K562 (cell line): ENCODE results near the gene ANKEF1. TPM values are rescaled to one million over a fixed set of nuclear protein-coding genes. Genes with fewer than 3 reads are reported as not detected.

Experiments used
- HNRNPK ChIP-seq: fragments of 200-400 bp; formaldehyde crosslinking; IDR thresholded peaks from one replicate; pipeline ENCODE4 v1.6.1; 2018; ENCODE audit warnings: mild to moderate bottlenecking, low read depth, low read length; ENCODE audit not compliant: poor library complexity, severe bottlenecking
- RBM17 ChIP-seq: fragments of 200-400 bp; formaldehyde crosslinking; IDR thresholded peaks from 2 replicates; pipeline ENCODE4 v1.6.1; 2017; ENCODE audit warnings: low read depth, mild to moderate bottlenecking, low read length, borderline replicate concordance
- SIN3A ChIP-seq, 2 experiments: fragments of 150-350 bp in 1 of 2; IDR thresholded peaks; 2 replicates each; pipeline ENCODE4 v1.6.1; 2011 to 2016; ENCODE audit warnings: borderline replicate concordance in 2 of 2, low read depth in 2 of 2, low read length in 2 of 2, mild to moderate bottlenecking in 2 of 2, moderate library complexity in 2 of 2; ENCODE audit not compliant: control insufficient read depth in 1 of 2
- SP2 ChIP-seq: IDR thresholded peaks from 2 replicates; pipeline ENCODE4 v1.6.1; 2011; ENCODE audit warnings: mild to moderate bottlenecking, low read depth, low read length, moderate library complexity; ENCODE audit not compliant: poor library complexity, severe bottlenecking; ENCODE audit errors: extremely low read depth
- TCF3 ChIP-seq: sonication (generic); formaldehyde crosslinking; IDR thresholded peaks from 2 replicates; pipeline ENCODE4 v1.4.0; 2020; ENCODE audit warnings: mild to moderate bottlenecking, missing genetic modification reagents
- U2AF1 ChIP-seq: fragments of 200-400 bp; formaldehyde crosslinking; optimal IDR thresholded peaks from 2 replicates; pipeline ENCODE3; 2017; ENCODE audit warnings: mild to moderate bottlenecking, low read depth, low read length, moderate library complexity
- ZNF23 ChIP-seq: fragments of 250-450 bp; sonication (Bioruptor Pico); IDR thresholded peaks from 2 replicates; pipeline ENCODE4 v1.4.0; 2020; ENCODE audit warnings: mild to moderate bottlenecking
- polyA plus RNA-seq, 8 experiments: library from polyadenylated mRNA; depleted of rRNA in 4 of 8; stranded (reverse) in 5 of 8; unstranded in 3 of 8; fragments of >200 nt; fragmentation: Nextera tagmentation in 2 of 8; fragmentation: Illumina TruSeq in 1 of 8; extraction: Ambion mirVana in 2 of 8; extraction: Trizol in 1 of 8; gene quantifications; 2 replicates each; pipeline versions ENCODE4 v1.2.1 to v1.2.3, GENCODE V29; 2011 to 2014; ENCODE audit warnings: inconsistent platforms in 1 of 8, missing spikeins in 1 of 8
- total RNA-seq, 7 experiments: library from RNA; depleted of rRNA in 6 of 7; stranded (reverse); fragments of >200 nt in 6 of 7; fragmentation: Illumina TruSeq in 2 of 7; extraction: Trizol in 2 of 7; gene quantifications; 2 replicates each; pipeline versions ENCODE4 v1.2.1 to v1.2.3, GENCODE V29; 2011 to 2021; ENCODE audit warnings: low replicate concordance in 1 of 7
- TF ChIP-seq, protein P1 (sequence below), 2 experiments: fragments of 450-650 bp in 1 of 2; sonication (generic) in 1 of 2; formaldehyde crosslinking in 1 of 2; IDR thresholded peaks; 2 replicates each; pipeline versions ENCODE4 v1.7.1 to v1.9.0; 2016 to 2022; ENCODE audit warnings: inconsistent platforms in 1 of 2, mild to moderate bottlenecking in 1 of 2, missing genetic modification reagents in 1 of 2
- TF ChIP-seq, protein P2 (sequence below): fragments of 200-800 bp; sonication (Bioruptor generic); IDR thresholded peaks from 2 replicates; pipeline ENCODE4 v1.6.1; 2017; ENCODE audit warnings: missing genetic modification characterization, missing compliant biosample characterization
- TF ChIP-seq, protein P3 (sequence below), 2 experiments: fragments of 150-350 bp in 1 of 2; IDR thresholded peaks; 2 replicates each; pipeline ENCODE4 v1.6.1; 2012 to 2016; ENCODE audit warnings: low read depth in 2 of 2, low read length in 2 of 2, mild to moderate bottlenecking in 1 of 2, moderate library complexity in 1 of 2

ANKEF1 gene
- total and polyA plus RNA-seq, 9 of the 15 experiments (the other 6 are each of a cell fraction or from before 2014, with no cell fraction given), result 0.35 to 2.1 (median 1.7) TPM

DNA sequence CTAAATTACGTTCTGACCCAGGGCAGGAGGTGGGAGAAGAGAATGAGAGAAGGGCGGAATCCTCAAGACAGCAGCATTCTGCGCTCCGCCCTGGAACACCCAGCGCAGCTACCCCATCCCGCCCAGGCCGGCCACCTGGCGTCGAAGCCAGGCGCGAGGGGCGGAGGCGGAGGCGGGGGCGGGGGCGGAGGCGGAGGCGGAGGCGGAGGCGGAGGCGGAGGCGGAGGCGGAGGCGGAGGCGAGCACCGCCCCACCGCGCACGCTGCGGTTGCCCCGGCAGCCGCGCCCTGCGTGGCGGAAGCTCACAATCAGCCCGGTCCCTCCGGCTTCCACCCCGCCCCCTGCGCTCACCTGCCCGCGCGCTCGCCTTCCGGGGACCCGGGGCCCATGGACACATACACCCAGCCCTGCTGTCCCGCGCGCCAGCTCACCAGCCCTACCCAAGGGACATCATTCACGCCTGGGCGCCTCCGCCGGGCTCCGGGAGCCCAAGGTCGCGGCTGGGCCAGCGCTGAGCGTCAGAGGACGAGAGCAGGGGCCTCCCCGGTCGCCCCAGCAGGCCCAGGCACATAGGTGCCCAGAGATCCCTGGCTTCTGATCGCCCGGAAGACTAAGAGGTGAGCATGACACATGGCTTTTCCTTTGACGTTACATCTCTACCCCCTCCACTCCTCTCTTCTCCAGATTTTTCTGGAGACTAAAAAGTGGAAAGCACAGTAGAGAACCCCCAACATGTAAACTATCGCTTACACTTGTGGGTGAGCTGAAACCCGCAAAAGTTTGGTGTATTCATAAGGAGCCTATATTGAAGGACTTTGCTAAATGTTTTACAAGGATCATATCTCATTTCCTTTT, at the start of gene ANKEF1 (continued):
- TF ChIP-seq, protein P1, sequence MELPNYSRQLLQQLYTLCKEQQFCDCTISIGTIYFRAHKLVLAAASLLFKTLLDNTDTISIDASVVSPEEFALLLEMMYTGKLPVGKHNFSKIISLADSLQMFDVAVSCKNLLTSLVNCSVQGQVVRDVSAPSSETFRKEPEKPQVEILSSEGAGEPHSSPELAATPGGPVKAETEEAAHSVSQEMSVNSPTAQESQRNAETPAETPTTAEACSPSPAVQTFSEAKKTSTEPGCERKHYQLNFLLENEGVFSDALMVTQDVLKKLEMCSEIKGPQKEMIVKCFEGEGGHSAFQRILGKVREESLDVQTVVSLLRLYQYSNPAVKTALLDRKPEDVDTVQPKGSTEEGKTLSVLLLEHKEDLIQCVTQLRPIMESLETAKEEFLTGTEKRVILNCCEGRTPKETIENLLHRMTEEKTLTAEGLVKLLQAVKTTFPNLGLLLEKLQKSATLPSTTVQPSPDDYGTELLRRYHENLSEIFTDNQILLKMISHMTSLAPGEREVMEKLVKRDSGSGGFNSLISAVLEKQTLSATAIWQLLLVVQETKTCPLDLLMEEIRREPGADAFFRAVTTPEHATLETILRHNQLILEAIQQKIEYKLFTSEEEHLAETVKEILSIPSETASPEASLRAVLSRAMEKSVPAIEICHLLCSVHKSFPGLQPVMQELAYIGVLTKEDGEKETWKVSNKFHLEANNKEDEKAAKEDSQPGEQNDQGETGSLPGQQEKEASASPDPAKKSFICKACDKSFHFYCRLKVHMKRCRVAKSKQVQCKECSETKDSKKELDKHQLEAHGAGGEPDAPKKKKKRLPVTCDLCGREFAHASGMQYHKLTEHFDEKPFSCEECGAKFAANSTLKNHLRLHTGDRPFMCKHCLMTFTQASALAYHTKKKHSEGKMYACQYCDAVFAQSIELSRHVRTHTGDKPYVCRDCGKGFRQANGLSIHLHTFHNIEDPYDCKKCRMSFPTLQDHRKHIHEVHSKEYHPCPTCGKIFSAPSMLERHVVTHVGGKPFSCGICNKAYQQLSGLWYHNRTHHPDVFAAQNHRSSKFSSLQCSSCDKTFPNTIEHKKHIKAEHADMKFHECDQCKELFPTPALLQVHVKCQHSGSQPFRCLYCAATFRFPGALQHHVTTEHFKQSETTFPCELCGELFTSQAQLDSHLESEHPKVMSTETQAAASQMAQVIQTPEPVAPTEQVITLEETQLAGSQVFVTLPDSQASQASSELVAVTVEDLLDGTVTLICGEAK (IDR thresholded peaks at IDR 0.05), result peak; percentile 90
- TF ChIP-seq, protein P1 (CRISPR knock-in tag; IDR thresholded peaks at IDR 0.05), result no peak
- TF ChIP-seq SP2 (no peak), SIN3A (IDR thresholded peaks at IDR 0.05; ENCODE audit: borderline replicate concordance in 2 of 2, control insufficient read depth in 1 of 2, low read depth in 2 of 2, low read length in 2 of 2) (peak in 1 of 2 experiments; percentile 61; a peak in 1 of 4 replicates), U2AF1 (no peak), RBM17 (no peak), HNRNPK (no peak), TCF3 (CRISPR knock-in tag) (0 out of 2 replicates have a peak, but pooled peaks have one; percentile 4), ZNF23 (CRISPR knock-in tag) (no peak)
- TF ChIP-seq, protein P2, sequence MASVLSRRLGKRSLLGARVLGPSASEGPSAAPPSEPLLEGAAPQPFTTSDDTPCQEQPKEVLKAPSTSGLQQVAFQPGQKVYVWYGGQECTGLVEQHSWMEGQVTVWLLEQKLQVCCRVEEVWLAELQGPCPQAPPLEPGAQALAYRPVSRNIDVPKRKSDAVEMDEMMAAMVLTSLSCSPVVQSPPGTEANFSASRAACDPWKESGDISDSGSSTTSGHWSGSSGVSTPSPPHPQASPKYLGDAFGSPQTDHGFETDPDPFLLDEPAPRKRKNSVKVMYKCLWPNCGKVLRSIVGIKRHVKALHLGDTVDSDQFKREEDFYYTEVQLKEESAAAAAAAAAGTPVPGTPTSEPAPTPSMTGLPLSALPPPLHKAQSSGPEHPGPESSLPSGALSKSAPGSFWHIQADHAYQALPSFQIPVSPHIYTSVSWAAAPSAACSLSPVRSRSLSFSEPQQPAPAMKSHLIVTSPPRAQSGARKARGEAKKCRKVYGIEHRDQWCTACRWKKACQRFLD (CRISPR knock-in tag), result no peak
- TF ChIP-seq, protein P3, sequence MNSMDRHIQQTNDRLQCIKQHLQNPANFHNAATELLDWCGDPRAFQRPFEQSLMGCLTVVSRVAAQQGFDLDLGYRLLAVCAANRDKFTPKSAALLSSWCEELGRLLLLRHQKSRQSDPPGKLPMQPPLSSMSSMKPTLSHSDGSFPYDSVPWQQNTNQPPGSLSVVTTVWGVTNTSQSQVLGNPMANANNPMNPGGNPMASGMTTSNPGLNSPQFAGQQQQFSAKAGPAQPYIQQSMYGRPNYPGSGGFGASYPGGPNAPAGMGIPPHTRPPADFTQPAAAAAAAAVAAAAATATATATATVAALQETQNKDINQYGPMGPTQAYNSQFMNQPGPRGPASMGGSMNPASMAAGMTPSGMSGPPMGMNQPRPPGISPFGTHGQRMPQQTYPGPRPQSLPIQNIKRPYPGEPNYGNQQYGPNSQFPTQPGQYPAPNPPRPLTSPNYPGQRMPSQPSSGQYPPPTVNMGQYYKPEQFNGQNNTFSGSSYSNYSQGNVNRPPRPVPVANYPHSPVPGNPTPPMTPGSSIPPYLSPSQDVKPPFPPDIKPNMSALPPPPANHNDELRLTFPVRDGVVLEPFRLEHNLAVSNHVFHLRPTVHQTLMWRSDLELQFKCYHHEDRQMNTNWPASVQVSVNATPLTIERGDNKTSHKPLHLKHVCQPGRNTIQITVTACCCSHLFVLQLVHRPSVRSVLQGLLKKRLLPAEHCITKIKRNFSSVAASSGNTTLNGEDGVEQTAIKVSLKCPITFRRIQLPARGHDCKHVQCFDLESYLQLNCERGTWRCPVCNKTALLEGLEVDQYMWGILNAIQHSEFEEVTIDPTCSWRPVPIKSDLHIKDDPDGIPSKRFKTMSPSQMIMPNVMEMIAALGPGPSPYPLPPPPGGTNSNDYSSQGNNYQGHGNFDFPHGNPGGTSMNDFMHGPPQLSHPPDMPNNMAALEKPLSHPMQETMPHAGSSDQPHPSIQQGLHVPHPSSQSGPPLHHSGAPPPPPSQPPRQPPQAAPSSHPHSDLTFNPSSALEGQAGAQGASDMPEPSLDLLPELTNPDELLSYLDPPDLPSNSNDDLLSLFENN (IDR thresholded peaks at IDR 0.05; ENCODE audit: low read depth in 2 of 2, low read length in 2 of 2), result no peak
